HUES6 (cell line): ENCODE results near the gene FASN.

Experiments
- H3K27ac ChIP-seq: 2 replicates; pipeline ENCODE4 v1.7.0; 2013; ENCODE audit warnings: low read depth, mild to moderate bottlenecking, low read length, inconsistent platforms
- H3K27me3 ChIP-seq: 2 replicates; pipeline ENCODE4 v1.6.1; 2013; ENCODE audit warnings: low read length; ENCODE audit not compliant: control insufficient read depth, insufficient read depth
- H3K36me3 ChIP-seq: 2 replicates; pipeline ENCODE4 v1.6.1; 2013; ENCODE audit warnings: low read length; ENCODE audit not compliant: control insufficient read depth, insufficient read depth
- H3K4me1 ChIP-seq: 2 replicates; pipeline ENCODE4 v1.6.1; 2013; ENCODE audit warnings: low read length; ENCODE audit not compliant: control insufficient read depth, insufficient read depth
- H3K4me3 ChIP-seq: 2 replicates; pipeline ENCODE4 v1.5.1; 2013; ENCODE audit warnings: low read depth, low read length
- H3K9ac ChIP-seq: one replicate; pipeline ENCODE4 v1.6.1; 2013; ENCODE audit warnings: mild to moderate bottlenecking, low read length
- H3K9me3 ChIP-seq: 2 replicates; pipeline ENCODE4 v1.6.1; 2013; ENCODE audit warnings: low read depth, low read length; ENCODE audit not compliant: control insufficient read depth, insufficient read depth

FASN gene

GRCh38 chr17:82092628-82092994 lies 5.4 kb downstream of the FASN start:
- Histone ChIP-seq H3K36me3 (peaks cover 89% of the 10 kb centered on the region), H3K9me3 (no peaks in the 10 kb centered on the region), H3K9ac (no peak overlapping the region), H3K27me3 (no peaks in the 10 kb centered on the region), H3K27ac (no peak overlapping the region), H3K4me1 (peaks cover 15% of the 10 kb centered on the region), H3K4me3 (no peak overlapping the region)

- no peaks in the 10 kb centered on the region for H3K27me3 ChIP-seq
- no peak overlapping the region for H3K9ac ChIP-seq
- H3K4me1 ChIP-seq: peaks cover 15% of the 10 kb centered on the region
- H3K9me3 ChIP-seq: no peaks in the 10 kb centered on the region
- H3K27ac ChIP-seq: no peak overlapping the region
- H3K4me3 ChIP-seq: no peak overlapping the region
- peaks cover 94% of the 10 kb centered on the region for H3K36me3 ChIP-seq
These were observed 5.9 kb downstream of the FASN start for GRCh38 chr17:82092094-82092586.

GRCh38 chr17:82091264-82092066 lies 6.6 kb downstream of the FASN start:
- Histone ChIP-seq H3K4me3 (no peak overlapping the region), H3K36me3 (peaks cover 96% of the 10 kb centered on the region), H3K27ac (no peak overlapping the region), H3K9ac (no peak overlapping the region), H3K9me3 (no peaks in the 10 kb centered on the region), H3K27me3 (no peaks in the 10 kb centered on the region), H3K4me1 (peaks cover 9% of the 10 kb centered on the region; the same call in 1 of the 2 replicates)

GRCh38 chr17:82090549-82091263 lies 7.3 kb downstream of the FASN start:
- no peak overlapping the region for H3K4me3 ChIP-seq
- H3K27me3 ChIP-seq: no peaks in the 10 kb centered on the region
- peaks cover 1% of the 10 kb centered on the region; the same call in 1 of the 2 replicates for H3K4me1 ChIP-seq
- H3K36me3 ChIP-seq: peaks cover 96% of the 10 kb centered on the region
- H3K27ac ChIP-seq: no peak overlapping the region
- H3K9me3 ChIP-seq: no peaks in the 10 kb centered on the region
- no peak overlapping the region for H3K9ac ChIP-seq

- no peak overlapping the region for H3K9ac ChIP-seq
- no peaks in the 10 kb centered on the region for H3K4me1 ChIP-seq
- H3K4me3 ChIP-seq: no peak overlapping the region
- H3K27ac ChIP-seq: no peak overlapping the region
- peaks cover 96% of the 10 kb centered on the region for H3K36me3 ChIP-seq
- no peaks in the 10 kb centered on the region for H3K27me3 ChIP-seq
- H3K9me3 ChIP-seq: no peaks in the 10 kb centered on the region
These were observed 8.1 kb downstream of the FASN start for GRCh38 chr17:82089723-82090548.

- no peak overlapping the region for H3K27ac ChIP-seq
- no peak overlapping the region for H3K4me3 ChIP-seq
- H3K9me3 ChIP-seq: no peaks in the 10 kb centered on the region
- no peaks in the 10 kb centered on the region for H3K27me3 ChIP-seq
- peaks cover 99% of the 10 kb centered on the region for H3K36me3 ChIP-seq
- no peaks in the 10 kb centered on the region for H3K4me1 ChIP-seq
- no peak overlapping the region for H3K9ac ChIP-seq
These were observed 9.0 kb downstream of the FASN start for GRCh38 chr17:82088838-82089722.

GRCh38 chr17:82087961-82088837 lies 9.8 kb downstream of the FASN start:
- Histone ChIP-seq H3K9me3 (no peaks in the 10 kb centered on the region), H3K27me3 (no peaks in the 10 kb centered on the region), H3K9ac (no peak overlapping the region), H3K4me1 (no peaks in the 10 kb centered on the region), H3K4me3 (no peak overlapping the region), H3K27ac (no peak overlapping the region), H3K36me3 (peaks cover 100% of the 10 kb centered on the region)

- Histone ChIP-seq H3K9ac (no peak overlapping the region), H3K27me3 (no peaks in the 10 kb centered on the region), H3K9me3 (no peaks in the 10 kb centered on the region), H3K4me1 (no peaks in the 10 kb centered on the region), H3K4me3 (no peak overlapping the region), H3K36me3 (peaks cover 100% of the 10 kb centered on the region), H3K27ac (no peak overlapping the region)
These were observed 10.8 kb downstream of the FASN start for GRCh38 chr17:82086941-82087906.
